Measurements from ENCODE around the gene RGL1. TPM values are rescaled to one million over a fixed set of nuclear protein-coding genes. Genes with fewer than 3 reads are reported as not detected.

The RGL1 gene
- total RNA-seq, 1 experiment from 2014 or later = 1.3 TPM

DNA sequence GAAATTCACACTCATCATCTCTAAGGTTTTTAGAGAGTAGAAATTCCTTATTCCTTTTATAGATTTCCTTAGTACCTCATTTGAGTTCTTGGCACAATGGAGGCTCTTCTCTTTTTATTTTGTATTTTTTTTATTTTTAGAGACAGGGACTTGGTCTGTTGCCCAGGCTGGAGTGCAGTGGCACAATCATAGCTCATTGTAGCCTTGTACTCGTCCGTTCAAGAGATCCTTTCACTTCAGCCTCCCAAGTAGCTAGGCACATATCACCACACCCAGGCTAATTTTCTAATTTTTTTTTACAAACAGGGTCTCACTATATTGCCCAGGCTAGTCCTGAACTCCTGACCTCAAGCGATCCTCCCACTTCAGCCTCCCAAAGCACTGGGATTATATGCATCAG lies 29.6 kb downstream of the RGL1 start:
- CTCF ChIA-PET = no interaction called here
- no TSS peak for BruUV-seq (replicated peaks)
- no peak for ATAC-seq

GRCh38 chr1:183836598-183836997 lies 31.7 kb downstream of the RGL1 start:
- H3K9me2 ChIP-seq (ENCODE audit: insufficient read depth) = no peaks in the 10 kb centered on the region
- H3K4me3 ChIP-seq (replicated peaks in 1 of 2; ENCODE audit: low read depth in 1 of 2, low read length in 2 of 2) = no peak overlapping the region
- H3K27me3 ChIP-seq (ENCODE audit: insufficient read depth, low read length) = no peaks in the 10 kb centered on the region
- H3K4me2 ChIP-seq (ENCODE audit: low read length) = no peak overlapping the region
- H3K9me3 ChIP-seq (ENCODE audit: control insufficient read depth in 1 of 2, insufficient read depth in 1 of 2, low read depth in 1 of 2, low read length in 2 of 2) = no peaks in the 10 kb centered on the region
- no peaks in the 10 kb centered on the region for H3K36me3 ChIP-seq (ENCODE audit: control insufficient read depth in 1 of 2, insufficient read depth in 2 of 2, low read length in 2 of 2)
- H3K27ac ChIP-seq (ENCODE audit: low read depth, low read length) = no peak overlapping the region
- H3K4me1 ChIP-seq (ENCODE audit: control insufficient read depth in 1 of 2, insufficient read depth in 2 of 2, low read length in 2 of 2) = peaks cover 0 to 7% of the 10 kb centered on the region in 2 experiments; a peak in 2 of 4 replicates
- BruUV-seq (replicated peaks) = no TSS peak
- H3K9ac ChIP-seq (ENCODE audit: low read length) = no peak overlapping the region
- no peak for TF ChIP-seq POLR2AphosphoS5 (IDR thresholded peaks at IDR 0.05; ENCODE audit: low read depth, low read length)
- CTCF ChIA-PET = no interaction called here
- DNase-seq (ENCODE audit: low read depth, low spot score) = no peak
- H2AFZ ChIP-seq (ENCODE audit: low read depth, low read length, poor library complexity, severe bottlenecking) = no peak overlapping the region
- no peak for ATAC-seq
- RAD21 ChIA-PET (ENCODE audit: low non-redundant PET in 1 of 2, low total read pairs in 2 of 2, uncharacterized antibody in 2 of 2, unreplicated experiment in 2 of 2) = no interaction called here
- intact Hi-C loops (cut with micrococcal nuclease) = no loop called here
- POLR2A ChIA-PET = no interaction called here
- no peaks in the 10 kb centered on the region for H4K20me1 ChIP-seq (ENCODE audit: insufficient read depth)
- H3K79me2 ChIP-seq (ENCODE audit: insufficient read depth, low read length) = no peaks in the 10 kb centered on the region

More for the DNA sequence above, 29.6 kb downstream of the RGL1 start:
- DNase-seq (ENCODE audit: low read depth, low spot score) = no peak
- Histone ChIP-seq H3K9ac (ENCODE audit: low read length) (no peak overlapping the region), H2AFZ (ENCODE audit: low read depth, low read length, poor library complexity, severe bottlenecking) (no peak overlapping the region), H3K9me3 (ENCODE audit: control insufficient read depth in 1 of 2, insufficient read depth in 1 of 2, low read depth in 1 of 2, low read length in 2 of 2) (no peaks in the 10 kb centered on the region), H4K20me1 (ENCODE audit: insufficient read depth) (no peaks in the 10 kb centered on the region), H3K36me3 (ENCODE audit: control insufficient read depth in 1 of 2, insufficient read depth in 2 of 2, low read length in 2 of 2) (no peaks in the 10 kb centered on the region), H3K79me2 (ENCODE audit: insufficient read depth, low read length) (no peaks in the 10 kb centered on the region), H3K4me1 (ENCODE audit: control insufficient read depth in 1 of 2, insufficient read depth in 2 of 2, low read length in 2 of 2) (no peaks in the 10 kb centered on the region), H3K4me2 (ENCODE audit: low read length) (no peak overlapping the region), H3K27ac (ENCODE audit: low read depth, low read length) (no peak overlapping the region), H3K27me3 (ENCODE audit: insufficient read depth, low read length) (no peaks in the 10 kb centered on the region), H3K9me2 (ENCODE audit: insufficient read depth) (no peaks in the 10 kb centered on the region), H3K4me3 (replicated peaks in 1 of 2; ENCODE audit: low read depth in 1 of 2, low read length in 2 of 2) (no peak overlapping the region)
- RAD21 ChIA-PET (ENCODE audit: low non-redundant PET in 1 of 2, low total read pairs in 2 of 2, uncharacterized antibody in 2 of 2, unreplicated experiment in 2 of 2) = no interaction called here
- POLR2A ChIA-PET = no interaction called here
- TF ChIP-seq CBX3 (IDR thresholded peaks at IDR 0.05; ENCODE audit: low read depth) = no peak
- TF ChIP-seq JUND (IDR thresholded peaks at IDR 0.05) = no peak
- TF ChIP-seq SIN3A (IDR thresholded peaks at IDR 0.05; ENCODE audit: low read depth) = no peak
- TF ChIP-seq POLR2A (IDR thresholded peaks at IDR 0.05; ENCODE audit: borderline replicate concordance, extremely low read depth, insufficient read depth, insufficient read length) = no peak
- TF ChIP-seq SP1 (IDR thresholded peaks at IDR 0.05; ENCODE audit: low read depth) = no peak
- TF ChIP-seq, protein P1, sequence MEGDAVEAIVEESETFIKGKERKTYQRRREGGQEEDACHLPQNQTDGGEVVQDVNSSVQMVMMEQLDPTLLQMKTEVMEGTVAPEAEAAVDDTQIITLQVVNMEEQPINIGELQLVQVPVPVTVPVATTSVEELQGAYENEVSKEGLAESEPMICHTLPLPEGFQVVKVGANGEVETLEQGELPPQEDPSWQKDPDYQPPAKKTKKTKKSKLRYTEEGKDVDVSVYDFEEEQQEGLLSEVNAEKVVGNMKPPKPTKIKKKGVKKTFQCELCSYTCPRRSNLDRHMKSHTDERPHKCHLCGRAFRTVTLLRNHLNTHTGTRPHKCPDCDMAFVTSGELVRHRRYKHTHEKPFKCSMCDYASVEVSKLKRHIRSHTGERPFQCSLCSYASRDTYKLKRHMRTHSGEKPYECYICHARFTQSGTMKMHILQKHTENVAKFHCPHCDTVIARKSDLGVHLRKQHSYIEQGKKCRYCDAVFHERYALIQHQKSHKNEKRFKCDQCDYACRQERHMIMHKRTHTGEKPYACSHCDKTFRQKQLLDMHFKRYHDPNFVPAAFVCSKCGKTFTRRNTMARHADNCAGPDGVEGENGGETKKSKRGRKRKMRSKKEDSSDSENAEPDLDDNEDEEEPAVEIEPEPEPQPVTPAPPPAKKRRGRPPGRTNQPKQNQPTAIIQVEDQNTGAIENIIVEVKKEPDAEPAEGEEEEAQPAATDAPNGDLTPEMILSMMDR (IDR thresholded peaks at IDR 0.05 in 2 of 3, conservative IDR thresholded peaks at IDR 0.05 in 1 of 3; ENCODE audit: borderline replicate concordance in 1 of 3, insufficient read depth in 1 of 3, low read depth in 2 of 3, low read length in 2 of 3) = no peak
- intact Hi-C loops (cut with micrococcal nuclease) = no loop called here
